Activated CD4-positive, alpha-beta T cell treated with anti-CD3 and anti-CD28 coated beads, Interleukin-2, Interleukin-4, amounts not matched to agents 100 ng/mL and 50 ng/mL, durations not matched to agents 16 hours and 8 hours (primary cell): ENCODE results near the gene USB1.

Source experiments
- DNase-seq: peaks from one replicate; pipeline ENCODE4 v3.0.0-alpha.2; 2020; ENCODE audit warnings: low spot score

USB1 gene

GRCh38 chr16:58000706-58001676, at the start of gene USB1:
Gene USB1, plus strand, starts transcription at chr16:58001407. Its CDS starts 77 bp downstream, at chr16:58001484.
- peak; percentile 85 for DNase-seq

DNA sequence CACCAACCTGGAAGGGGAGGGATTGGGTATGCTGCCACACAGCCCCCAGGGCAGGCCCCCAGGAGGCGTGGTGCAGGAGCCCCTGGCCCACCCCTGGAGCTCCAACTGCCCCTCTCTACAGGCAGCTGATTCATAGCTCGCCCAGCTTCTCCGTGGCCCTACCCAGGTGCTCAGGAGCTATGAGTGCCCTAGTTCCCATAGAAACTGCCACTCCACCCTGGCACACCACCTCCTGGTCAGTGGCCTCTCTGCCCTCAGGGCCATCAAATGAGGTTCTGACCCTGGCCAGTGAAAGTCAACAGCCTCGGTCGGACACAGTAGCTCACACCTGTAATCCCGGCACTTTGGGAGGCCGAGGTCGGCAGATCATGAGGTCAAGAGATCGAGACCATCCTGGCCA, 48.3 kb upstream of the USB1 start:
- no peak for DNase-seq

DNA sequence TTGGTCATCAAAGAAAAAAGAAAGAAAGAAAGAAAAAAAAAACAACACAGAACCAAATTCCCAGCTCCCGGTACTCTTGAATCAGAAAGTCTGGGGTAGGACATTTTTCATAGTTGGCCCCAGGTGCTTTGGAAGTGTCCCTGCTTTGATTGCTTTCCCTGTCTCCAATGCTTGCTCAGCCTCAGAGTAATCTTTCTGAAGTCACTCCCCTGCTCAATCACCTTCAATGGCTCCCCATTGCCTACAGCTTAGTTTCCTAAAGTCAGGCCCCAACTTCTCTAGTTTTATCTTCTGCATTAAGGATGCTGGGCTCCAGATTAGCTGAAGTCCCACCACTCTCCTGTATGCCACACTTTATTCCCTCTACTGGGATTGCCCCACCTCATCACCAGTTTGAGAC, 47.4 kb upstream of the USB1 start:
- DNase-seq, result no peak

- DNase-seq, result no peak
Measured at GRCh38 chr16:57955572-57956188, 45.5 kb upstream of the USB1 start.

- DNase-seq, result no peak
Measured at GRCh38 chr16:57956270-57956808, 44.9 kb upstream of the USB1 start.

DNA sequence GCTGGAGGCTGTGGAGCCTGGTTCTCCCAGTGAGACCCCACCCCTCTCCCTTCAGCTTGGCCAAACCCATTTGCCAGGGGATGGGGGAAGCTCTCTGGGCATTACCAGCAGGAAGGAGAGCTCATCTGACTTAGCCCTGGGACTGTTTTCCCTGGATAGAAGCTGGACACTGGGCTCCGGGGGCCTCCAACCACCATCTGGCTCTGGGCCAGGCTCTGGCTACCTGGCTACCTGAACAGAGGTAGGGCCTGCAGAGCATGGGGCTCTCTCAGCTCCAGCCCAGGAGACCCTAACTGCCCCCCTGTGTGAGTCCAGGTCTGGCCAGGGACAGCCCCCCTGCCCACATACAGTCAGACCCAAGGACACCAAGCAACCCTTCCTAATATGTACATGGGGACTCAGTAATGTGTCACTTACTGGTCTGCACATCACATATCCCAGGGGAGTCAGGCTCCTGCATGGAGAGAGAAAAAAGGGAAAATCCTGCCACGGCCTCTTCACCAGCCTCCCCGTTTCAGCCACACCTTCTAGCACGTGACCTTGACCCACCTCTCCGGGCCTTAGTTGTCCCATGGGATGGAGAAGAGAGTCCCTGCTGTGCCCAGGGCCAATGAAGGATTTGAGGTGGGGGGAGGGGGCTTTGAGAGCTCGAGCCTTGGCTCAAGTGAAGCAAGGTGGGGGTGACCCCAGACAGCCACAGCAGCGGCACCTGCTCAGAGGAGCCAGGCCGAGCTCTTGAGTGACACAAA, 44.1 kb upstream of the USB1 start:
- no peak for DNase-seq

DNA sequence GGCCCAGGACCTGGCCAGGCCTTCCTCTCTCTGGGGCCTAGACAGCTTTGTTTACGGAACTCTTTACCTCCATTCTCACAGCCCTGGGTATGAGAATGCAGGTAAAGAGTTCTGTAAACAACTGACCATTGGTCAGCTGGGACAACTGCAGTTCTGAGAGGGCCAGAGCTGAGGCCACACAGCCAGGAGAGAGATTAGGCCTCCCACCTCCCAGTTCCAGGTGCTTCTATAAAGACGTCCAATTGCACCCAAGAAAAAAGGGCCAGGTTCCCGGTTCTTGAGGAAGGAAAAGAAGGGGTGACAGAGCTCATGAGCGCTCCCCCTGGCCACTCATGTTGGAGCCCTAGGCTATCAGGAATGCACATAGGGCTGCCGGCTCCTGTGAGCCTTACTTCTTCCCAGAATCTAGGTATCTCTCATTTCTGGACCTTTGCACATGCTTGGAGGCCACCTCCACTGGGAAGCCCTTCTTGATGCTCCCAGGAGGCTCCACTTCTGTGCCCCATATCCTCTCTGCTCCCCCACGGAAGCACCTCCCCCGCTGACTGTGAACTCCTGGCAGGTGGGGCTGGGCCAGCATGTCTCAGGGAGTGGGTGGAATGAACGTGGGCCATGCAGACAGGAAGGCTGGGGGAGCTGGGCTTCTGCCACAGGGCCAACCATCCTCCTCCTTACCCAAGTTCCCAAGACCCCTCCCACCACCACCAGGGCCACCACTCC, 43.4 kb upstream of the USB1 start:
- DNase-seq, result no peak

GRCh38 chr16:57958544-57958943, 42.7 kb upstream of the USB1 start:
- no peak for DNase-seq

DNA sequence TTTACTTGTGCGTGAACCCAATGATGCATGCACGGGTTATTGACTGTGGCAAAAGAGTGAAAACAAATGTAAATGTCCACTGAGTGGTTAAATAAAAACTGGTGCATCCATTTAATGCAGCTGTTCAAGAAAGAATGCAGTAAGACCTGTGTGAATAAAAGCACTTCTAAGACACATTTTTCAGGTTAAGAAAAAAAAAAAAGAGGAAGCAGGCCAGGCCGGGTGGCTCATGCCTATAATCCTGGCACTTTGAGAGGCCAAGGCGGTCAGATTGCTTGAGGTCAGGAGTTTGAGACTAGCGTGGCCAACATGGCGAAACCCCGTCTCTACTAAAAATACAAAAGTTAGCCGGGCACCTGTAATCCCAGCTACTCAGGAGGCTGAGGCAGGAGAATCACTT, 42.1 kb upstream of the USB1 start:
- DNase-seq, result no peak

DNA sequence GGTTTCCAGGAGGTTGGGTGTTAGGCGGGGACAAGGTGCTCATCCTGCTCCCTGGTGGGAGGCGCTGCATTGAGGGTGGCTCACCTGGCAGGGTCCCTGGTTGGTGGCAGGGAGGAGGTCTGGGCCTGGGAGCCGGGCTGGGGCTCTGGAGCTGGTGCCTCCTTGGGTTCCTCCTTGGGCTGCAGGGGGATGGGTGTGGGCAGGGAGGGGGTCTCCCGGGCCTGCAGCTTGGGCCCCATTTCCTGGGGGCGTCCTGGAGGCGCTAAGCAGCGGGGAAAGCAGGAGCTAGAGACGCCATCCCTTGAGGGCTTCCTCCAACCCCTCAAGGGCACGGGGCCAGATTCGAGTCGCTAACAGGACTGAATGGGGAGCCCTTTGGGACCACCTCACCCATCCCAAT, 41.4 kb upstream of the USB1 start:
- no peak for DNase-seq

DNA sequence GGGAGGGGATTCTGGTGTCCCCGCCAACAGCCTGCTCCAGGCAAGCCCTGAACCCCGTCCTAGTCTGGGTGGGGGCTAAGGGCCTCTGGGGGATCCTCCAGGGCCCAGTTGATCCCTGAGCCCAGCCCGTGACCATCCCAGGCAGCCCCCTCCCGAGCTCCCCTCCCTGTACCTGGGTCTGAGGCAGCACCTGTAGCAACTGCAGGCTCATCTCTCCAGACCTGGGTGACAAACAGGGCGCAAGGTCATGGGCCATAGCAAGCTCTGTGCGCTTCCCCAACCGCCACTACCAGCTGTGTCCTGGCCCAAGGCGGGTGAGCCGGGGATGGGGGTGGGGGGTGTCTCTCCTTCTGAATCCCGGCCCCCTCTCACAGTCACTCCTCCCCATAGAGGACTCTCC, 40.9 kb upstream of the USB1 start:
- DNase-seq, result no peak

DNA sequence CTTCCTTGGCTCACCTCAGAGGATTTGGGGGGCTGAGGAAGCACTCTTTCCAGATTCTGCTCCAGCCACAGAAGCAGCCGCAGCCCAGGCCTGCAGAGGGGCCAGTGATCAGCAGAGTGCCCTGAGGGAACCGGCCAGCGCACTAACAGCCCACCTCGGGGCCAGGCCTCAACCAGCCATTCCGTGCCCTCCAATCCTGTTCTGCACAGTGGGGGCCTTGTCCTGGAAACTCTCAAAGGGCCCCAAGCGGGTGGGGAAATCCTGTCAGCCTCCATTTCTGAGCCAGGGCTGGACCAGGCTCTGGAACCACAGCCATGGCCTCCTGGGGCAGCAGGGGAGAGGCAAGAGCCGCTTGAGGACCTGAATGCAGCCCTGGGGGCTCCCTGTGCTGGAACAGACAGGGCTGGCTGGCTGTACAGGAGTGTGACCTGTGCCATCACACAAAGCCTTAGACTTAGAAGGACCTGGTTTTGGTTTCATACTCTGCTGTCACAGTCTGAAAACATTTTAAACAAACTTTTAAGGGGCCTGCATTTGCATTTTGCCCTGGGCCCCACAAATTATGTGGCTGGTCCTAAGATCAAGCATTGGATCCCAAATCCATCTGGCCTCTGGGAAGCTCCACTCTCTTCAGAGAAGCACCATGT, 40.3 kb upstream of the USB1 start:
- DNase-seq, result no peak

GRCh38 chr16:57961538-57961937, 39.7 kb upstream of the USB1 start:
- DNase-seq, result no peak

DNA sequence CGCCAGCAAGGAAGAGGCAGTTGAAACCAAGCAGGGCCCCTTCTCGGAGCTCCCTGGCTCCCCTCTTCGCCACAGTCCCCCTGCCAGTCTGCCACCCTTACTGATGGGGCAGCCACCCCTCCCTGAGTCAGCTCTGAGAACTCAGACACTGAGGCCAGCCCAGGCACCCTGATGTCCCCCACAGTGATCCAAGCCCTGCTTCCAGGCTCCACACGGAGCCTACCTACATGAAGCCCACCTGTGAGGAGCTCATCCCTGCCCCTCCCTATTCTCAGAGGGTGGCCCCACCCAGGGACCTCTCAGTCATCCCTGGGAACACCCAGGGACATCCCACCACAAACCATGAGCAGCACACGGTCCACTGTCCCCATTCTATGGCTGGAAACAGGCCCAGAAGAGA, 39.2 kb upstream of the USB1 start:
- no peak for DNase-seq

DNA sequence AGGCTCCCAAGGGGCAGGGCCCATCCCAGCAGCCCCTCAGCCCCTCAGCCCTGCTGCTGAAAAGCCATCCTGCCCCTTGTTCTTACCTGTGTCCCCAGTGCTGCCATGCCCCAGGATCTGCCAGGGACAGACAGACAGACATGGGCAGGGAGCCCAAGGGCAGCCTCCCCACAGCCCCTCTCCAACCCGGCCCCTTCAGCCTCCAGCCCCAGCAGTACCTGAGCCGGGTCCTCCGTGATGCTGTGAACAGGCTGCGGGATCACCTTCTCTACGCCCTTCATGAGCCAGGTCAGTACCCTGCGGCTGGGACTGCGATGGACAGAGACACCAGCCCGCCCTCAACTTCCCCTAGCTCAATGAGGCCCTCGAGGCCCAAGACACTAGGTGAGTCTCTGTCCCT, 38.5 kb upstream of the USB1 start:
- DNase-seq, result no peak

DNA sequence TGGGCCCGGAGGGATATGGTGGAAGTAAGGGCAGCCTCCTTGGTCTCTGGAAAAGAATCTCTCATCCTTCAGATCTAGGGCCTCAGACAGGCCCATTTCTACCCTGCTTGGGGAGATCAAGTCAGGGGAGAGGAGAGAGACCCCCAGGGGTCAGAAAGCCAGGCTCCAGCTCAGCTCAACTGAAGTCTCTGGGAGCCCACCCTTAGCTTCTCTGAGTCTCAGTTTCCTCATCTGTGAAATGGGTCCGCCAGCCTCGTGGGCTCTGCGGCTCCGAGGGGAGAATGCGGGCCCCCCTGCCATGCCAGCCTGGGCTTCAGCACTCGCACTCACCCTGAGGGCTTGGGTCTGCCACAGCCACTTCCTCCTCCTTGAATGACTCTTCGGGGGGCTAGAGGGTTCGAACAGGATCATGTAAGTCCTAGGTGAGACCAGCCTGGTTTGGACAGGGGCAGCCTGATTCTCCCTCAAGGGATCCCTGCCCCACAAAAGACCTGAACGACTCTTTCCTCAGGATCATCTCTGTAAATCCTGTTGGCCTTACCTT, 37.0 kb upstream of the USB1 start:
- no peak for DNase-seq

DNA sequence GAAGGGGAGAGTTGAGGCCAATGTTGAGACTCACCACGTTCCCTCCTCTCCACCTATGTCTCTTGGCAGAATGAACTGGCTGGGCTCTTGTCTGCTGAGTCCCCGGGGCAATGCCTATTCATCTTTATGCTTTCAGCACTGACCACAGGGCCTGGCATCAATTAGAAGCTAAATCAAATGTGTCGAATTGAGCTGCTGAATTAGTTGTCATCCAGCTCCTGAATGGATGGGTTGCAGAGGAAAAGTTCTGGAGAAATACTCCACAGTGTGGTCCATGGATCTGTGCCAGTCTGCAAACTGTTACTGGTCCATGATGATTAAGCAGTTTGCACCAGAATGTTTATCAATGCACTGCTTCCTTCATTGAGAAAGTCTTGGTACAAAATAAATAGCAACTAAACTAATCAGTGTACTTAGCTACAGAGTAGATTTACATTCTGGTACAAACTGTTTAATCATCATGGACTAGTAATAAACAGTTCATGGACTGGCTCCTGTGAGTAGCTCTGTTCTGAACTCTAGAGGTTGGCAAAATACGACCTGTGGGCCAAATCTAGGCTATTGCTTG, 34.9 kb upstream of the USB1 start:
- DNase-seq, result no peak

DNA sequence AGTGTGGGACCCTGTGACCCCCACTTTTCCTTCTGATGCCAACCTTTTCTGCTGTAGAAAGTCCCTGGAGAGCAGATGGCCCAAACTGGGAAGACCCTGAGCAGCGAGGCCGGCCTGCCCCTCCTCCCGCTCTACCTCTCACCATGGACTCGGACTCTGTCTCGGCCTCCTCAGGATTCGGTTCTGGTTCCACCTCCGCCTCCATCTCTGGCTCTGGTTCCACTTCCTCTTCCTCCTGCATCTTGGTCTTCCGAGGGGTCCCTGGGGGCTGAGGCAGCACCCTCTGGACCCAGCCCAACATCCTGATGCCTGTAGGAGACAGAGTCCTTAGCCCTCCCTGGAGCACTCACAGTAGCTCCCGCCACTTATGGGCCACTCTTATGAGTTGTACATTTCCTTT, 34.2 kb upstream of the USB1 start:
- no peak for DNase-seq

DNA sequence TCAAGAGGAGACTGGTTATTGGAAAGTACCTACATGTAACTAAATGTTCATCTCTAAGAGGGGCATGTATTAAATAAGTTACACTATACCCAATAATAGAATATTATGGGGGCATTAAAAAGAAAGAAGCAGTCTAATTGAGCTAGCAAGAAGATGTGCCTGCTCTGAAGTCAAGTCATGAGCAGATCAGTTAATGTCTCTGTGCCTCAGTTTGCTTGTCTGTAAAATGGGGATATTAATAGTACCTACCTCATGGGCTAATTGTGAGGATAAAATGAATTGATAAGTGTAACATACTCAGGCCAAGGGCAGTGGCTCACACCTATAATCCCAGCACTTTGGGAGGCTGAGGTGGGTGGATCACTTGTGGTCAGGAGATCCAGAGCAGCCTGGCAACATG, 33.3 kb upstream of the USB1 start:
- DNase-seq, result no peak

DNA sequence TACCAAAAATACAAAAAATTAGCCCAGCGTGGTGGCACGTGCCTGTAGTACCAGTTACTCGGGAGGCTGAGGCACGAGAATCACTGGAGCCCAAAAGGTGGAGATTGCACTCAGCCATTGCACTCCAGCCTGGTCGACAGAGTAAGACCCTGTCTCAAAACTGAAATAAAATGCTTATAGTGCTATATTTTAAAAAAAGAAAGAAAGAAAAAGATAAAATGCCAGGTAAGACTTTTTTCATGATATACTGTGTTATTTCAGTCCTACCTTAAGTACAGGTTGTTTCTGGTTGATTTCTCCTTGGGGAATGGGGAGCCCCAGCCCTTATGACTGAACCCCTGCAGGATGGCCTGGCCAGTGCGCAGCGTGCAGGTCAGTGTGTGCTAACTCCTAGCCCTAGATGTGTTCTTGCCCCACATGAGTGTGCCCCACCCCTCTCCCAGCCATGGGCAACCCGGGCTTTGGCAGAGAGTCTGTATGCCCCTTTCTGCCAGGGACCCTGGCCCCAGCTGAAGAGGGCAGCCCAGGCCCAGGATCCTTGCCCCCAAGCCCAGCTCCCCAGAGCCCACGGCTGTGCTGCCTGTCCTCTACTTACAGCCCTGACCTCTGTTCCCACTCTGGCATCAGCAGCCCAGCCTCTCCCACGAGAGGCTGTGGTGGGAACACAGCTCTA, 31.6 kb upstream of the USB1 start:
- no peak for DNase-seq
